HG02571 (cell line): ENCODE data around the gene ARRB1.
"Not testable (repeated sequence)": the region's sequence is repeated elsewhere in the genome, so short reads cannot be mapped to it uniquely, and the experiment has no call there.

Experiments
- ATAC-seq: cut with Tn5 transposase; IDR thresholded peaks from one replicate; pipeline ENCODE4 v1.9.1; 2021; ENCODE audit warnings: mild to moderate bottlenecking, moderate library complexity; ENCODE audit not compliant: unreplicated experiment

The ARRB1 gene

GRCh38 chr11:75277991-75278790 lies 73.3 kb downstream of the ARRB1 start:
- ATAC-seq: no peak

DNA sequence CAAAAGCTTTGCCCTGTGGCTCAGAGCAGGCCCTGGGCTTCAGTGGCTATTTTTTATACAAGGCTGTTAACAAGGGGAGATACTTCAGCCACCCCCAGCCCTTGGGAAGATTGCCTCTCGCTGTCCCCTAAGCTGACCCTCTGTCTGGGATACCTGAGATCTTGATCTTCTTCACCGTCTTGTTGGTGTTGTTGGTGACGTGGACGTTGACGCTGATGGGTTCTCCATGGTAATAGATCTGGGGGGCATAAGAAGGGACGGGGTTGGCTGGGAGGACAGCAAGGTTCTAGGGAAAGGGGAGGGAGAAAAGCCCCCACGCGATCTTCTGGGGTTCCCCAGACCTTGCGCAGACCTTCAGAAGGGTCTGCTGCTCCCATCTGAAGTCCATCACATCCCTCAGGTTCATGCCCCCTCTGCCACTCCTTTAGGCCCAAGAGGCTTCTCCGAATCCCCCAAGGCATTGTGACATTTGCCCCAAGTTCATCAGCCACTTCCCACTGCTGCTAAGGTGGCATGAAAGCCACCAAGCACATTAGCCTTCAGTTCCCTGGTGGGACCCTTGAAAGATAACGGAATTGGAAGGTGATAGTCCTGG lies 74.2 kb downstream of the ARRB1 start:
- ATAC-seq: no peak

DNA sequence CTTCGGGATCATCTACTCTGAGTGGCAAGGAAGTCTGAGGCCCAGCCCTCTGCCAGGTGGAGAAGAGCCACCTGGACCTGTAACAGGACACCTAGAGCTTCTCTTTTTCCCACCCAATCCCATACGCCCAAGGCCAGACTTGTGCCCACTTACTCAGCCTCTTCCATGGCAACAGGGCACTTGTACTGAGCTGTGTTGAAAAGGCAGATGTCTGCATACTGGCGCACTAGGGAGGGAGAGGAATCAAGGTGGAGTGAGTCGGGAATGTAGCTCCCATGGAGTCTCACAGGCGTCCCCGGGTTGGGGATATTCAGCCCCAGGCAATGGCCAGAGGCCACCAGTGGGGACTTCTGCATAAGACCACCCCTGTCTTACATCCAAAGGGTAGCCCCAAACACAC lies 74.8 kb downstream of the ARRB1 start:
- no peak for ATAC-seq

GRCh38 chr11:75276186-75276585 lies 75.3 kb downstream of the ARRB1 start:
- no peak for ATAC-seq

- ATAC-seq: no peak
These were observed 75.9 kb downstream of the ARRB1 start for GRCh38 chr11:75275581-75275980.

DNA sequence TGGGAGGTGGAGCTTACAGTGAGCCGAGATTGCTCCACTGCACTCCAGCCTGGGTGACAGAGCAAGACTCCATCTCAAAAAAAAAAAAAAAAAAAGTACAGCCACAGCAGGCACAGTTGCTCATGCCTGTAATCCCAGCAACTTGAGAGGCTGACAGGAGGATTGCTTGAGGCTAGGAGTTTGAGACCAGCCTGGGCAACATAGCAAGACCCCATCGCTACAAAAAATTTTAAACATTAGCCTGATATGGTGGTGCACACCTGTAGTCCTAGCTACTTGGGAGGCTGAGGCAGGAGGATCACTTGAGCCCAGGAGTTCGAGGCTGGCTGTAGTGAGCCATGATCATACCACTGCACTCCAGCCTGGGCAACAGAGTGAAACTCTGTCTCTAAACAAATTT lies 76.7 kb downstream of the ARRB1 start:
- ATAC-seq: not testable (repeated sequence)

DNA sequence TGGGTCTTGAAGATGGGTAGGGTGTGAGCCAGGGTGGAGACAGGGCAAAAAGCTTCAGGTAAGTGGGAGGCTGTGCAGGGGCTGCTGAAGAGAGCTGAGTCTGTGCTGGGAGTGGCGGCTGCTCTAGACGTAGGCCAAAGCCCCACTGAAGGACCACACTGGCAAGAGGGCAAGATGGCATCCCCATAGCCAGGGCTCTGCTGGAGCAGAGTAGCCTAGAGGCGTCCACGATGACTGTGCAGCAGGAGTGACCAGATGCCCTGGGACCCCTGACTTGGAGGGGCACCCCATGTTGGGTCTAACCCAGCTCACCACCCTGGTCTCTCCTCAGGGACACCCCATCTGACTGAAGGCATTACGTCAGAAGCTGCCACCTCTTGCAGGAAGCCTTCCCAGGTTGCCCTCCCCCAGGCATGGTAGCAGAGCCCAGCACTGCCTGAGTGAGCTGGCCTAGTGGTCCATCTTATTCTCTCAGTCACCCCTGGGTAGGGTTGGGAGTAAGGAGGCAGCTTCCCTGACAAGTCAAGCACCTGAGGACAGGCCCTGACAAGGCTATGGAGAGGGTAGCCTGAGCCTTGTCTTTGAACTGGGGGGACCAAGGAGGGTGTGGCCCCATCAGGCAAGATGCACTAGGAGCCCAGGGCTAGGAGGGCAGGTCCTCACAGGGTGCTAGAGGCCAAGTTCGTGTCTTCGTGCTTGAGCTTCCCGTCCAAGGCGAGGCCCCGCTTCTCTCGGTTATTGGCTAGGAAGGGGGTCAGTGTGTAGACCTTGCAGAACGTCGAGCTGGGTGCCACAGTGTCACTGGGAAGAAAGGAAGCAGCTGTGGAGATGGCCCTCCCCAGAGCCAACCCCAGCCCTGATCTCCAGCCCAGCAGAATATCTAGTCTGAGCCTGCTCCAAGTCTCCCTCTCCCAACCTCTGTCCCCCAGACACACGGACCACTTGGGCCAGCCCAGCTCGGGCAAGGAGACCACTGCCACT lies 77.8 kb downstream of the ARRB1 start:
- ATAC-seq: no peak

- no peak for ATAC-seq
These were observed 78.6 kb downstream of the ARRB1 start for GRCh38 chr11:75272821-75273301.

- no peak for ATAC-seq
These were observed 79.1 kb downstream of the ARRB1 start for GRCh38 chr11:75272391-75272790.

- no peak for ATAC-seq
These were observed 79.7 kb downstream of the ARRB1 start for GRCh38 chr11:75271730-75272129.

GRCh38 chr11:75270896-75271418 lies 80.5 kb downstream of the ARRB1 start:
- ATAC-seq: no peak

DNA sequence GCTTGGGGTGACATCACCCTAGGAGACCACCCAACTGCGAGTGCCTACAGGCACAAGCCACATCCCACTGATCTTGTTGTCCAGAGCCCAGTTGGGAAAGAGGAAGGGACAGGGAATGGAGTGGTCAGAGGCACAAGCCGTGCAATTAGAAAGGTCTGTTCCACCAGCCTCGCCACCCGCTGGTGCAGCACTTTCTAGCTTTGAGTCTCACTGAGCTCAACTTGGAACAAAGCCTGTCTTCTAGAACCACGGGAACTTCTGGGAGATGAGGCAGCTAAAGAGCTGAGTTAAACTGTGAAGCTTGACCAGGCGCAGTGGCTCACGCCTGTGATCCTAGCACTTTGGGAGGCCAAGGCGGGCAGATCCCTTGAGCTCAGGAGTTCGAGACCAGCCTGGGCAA lies 81.6 kb downstream of the ARRB1 start:
- no peak for ATAC-seq

- no peak for ATAC-seq
These were observed 82.1 kb downstream of the ARRB1 start for GRCh38 chr11:75269367-75269660.

DNA sequence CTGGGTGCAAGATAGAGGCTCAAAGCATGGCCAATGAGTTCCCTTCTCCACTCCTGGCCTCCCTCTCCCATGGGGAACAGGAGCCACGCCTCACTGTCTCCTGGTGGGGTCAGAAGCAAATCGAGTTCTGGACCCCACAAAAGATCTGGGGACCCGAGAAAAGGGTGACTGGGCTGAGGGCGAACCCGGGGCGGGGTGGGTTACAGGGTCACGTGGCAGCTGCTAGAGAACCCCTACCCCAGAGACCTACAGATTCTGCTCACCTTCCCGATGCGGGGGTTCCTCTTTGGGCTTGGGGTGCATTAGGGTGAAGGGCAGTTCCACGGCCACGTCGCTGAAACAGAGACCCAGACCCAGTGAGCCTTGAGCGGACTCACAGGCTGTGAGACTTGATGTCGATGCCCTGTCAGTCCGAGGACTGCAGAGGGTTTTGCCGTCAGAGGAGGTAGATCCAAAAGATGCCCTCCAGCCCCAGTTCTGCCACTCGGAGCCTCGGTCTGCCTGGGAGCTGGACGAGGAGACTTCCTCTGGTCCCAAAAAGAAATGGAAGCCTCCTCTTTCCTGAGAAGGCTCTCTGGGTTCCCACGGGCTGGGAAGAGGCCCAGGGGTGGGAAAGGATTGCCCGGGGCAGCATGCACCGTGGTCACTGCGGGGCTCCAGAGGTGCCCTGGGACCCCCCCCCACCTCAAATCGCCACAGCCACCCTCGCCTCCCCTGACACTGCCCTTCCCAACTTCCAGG lies 82.7 kb downstream of the ARRB1 start:
- ATAC-seq: no peak

GRCh38 chr11:75267171-75267970 lies 84.1 kb downstream of the ARRB1 start:
- no peak for ATAC-seq

GRCh38 chr11:75265851-75266531 lies 85.5 kb downstream of the ARRB1 start:
- ATAC-seq: no peak

GRCh38 chr11:75264971-75265370 lies 86.5 kb downstream of the ARRB1 start:
- no peak for ATAC-seq

GRCh38 chr11:75264356-75264755 lies 87.1 kb downstream of the ARRB1 start:
- ATAC-seq: no peak

DNA sequence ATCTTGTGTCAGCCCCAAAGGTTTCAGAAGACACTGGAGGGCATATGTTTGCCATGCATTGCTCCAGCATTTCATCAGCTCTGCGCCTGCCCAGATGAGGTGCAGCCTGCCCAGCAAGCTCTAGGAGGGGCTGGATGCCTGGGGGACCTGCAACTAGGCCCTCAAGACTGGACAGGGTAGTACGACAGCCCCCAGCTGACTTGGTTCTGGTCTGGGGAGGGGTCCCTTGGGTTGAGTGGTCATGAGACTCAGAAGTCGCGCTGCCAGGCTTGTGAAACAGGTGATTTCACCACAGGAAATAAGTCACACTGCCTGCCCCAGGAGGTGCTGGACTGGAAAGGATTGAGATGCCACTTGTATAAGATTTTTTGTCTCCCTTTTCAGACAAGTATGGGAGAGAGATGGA lies 87.5 kb downstream of the ARRB1 start:
- ATAC-seq: no peak
